HG02610 (cell line): ENCODE data around the gene MYOM1.

Experiments
- ATAC-seq: cut with Tn5 transposase; IDR thresholded peaks from one replicate; pipeline ENCODE4 v1.9.1; 2021; ENCODE audit warnings: mild to moderate bottlenecking, moderate library complexity; ENCODE audit not compliant: unreplicated experiment

The MYOM1 gene

GRCh38 chr18:3250237-3251107 lies 30.7 kb upstream of the MYOM1 start:
- ATAC-seq: no peak

GRCh38 chr18:3248658-3249359 lies 29.0 kb upstream of the MYOM1 start:
- no peak for ATAC-seq

- ATAC-seq: peak; percentile 0
Observed at GRCh38 chr18:3248062-3248657, 28.4 kb upstream of the MYOM1 start.

GRCh38 chr18:3247240-3248061 lies 27.7 kb upstream of the MYOM1 start, which contains the start of gene MYL12A:
MYL12A (plus strand) TSS chr18:3247801; CDS start chr18:3253248, 5,447 bp downstream.
- peak; percentile 86 for ATAC-seq

- no peak for ATAC-seq
Observed at GRCh38 chr18:3246635-3247239, 27.0 kb upstream of the MYOM1 start.

GRCh38 chr18:3245853-3246634 lies 26.3 kb upstream of the MYOM1 start:
- ATAC-seq: peak; percentile 46

GRCh38 chr18:3245185-3245564 lies 25.4 kb upstream of the MYOM1 start:
- no peak for ATAC-seq

- ATAC-seq: no peak
Observed at GRCh38 chr18:3238742-3239141, 19.0 kb upstream of the MYOM1 start.

GRCh38 chr18:3236470-3236869 lies 16.7 kb upstream of the MYOM1 start:
- no peak for ATAC-seq

- ATAC-seq: no peak
Observed at GRCh38 chr18:3235846-3236245, 16.1 kb upstream of the MYOM1 start.

- no peak for ATAC-seq
Observed at GRCh38 chr18:3234457-3234856, 14.7 kb upstream of the MYOM1 start.

GRCh38 chr18:3233433-3234168 lies 13.8 kb upstream of the MYOM1 start:
- no peak for ATAC-seq

- no peak for ATAC-seq
Observed at GRCh38 chr18:3233004-3233403, 13.2 kb upstream of the MYOM1 start.

GRCh38 chr18:3230401-3231334 lies 10.9 kb upstream of the MYOM1 start:
- ATAC-seq: no peak

- no peak for ATAC-seq
Observed at GRCh38 chr18:3226048-3226447, 6.3 kb upstream of the MYOM1 start.

- no peak for ATAC-seq
Observed at GRCh38 chr18:3225588-3225987, 5.8 kb upstream of the MYOM1 start.

GRCh38 chr18:3224223-3224622 lies 4.5 kb upstream of the MYOM1 start:
- no peak for ATAC-seq

- peak; percentile 41 for ATAC-seq
Observed at GRCh38 chr18:3223356-3223755, 3.6 kb upstream of the MYOM1 start.
